Fibroblast of skin of scalp (primary cell): ENCODE data around the gene CFAP161.

ENCODE experiments used
- DNase-seq: peaks from one replicate; pipeline ENCODE4 v3.0.0-alpha.2; 2013

CFAP161 gene

DNA sequence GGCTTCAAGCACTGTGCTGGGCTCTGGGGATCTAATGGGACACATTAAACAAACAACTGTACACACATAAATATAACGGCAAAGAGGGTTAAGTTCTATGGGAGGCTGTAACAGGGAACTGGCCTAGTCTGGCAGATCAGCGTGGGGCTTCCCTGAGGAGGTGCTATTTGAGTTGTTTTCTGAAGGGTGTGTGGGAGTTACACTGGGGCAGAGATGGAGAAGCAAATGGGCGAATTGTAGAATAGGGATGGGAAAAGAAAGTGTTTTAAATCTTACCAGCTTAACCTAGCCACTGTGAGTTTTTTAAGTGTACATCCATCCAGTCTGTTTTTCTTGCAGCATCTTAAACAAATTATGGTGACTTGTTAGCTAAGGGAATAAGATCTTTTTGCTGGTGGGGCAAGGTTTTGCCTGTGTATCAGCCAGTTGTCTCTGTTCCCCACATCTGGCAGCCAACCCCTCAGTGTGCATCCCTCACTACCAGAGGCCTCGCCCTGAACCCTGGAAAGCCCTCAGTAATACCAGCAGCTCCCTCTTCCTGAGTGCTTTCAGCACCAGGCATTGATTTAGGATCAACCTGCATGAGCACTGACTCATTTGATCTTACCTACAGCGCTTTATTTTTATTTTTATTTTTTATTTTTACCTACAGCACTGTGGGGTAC, 51.7 kb downstream of the CFAP161 start:
- no peak for DNase-seq

GRCh38 chr15:81188354-81188753, 54.3 kb downstream of the CFAP161 start:
- no peak for DNase-seq

DNA sequence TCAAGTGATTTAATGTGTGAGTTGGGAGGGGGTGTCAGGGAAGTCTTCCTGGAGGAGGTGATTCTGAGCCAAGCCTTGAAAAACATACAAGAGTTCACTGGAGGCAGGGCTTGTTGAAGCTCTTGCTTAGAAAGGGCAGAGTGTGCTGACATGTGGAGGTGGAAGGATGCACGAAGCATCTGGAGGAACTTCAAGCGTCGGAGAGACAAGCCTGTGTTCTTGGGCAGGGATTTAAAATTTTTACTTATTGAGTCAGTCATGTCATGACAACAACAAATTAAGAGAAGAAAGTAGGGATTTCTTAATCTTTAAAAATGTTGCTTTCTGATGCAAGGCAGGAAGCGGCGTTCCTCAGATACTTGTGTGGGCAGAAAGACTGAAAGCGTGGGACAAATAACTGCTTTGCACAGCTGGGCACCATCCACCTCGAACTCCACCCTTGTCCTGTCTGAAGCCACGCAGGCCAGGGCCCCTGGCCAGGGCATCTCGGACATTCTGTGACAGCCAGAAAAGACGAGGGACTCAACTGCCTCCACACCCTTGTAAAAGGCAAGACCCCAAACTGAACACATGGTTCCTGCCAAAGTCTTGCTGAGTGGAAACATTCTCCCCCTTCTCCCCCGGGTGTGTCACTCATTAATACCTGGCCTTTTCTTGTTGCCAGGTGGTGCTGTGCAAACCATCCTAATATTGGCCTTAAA, 55.7 kb downstream of the CFAP161 start:
- peak; percentile 95 for DNase-seq

- no peak for DNase-seq
Observed at GRCh38 chr15:81190922-81191507, 56.9 kb downstream of the CFAP161 start.

DNA sequence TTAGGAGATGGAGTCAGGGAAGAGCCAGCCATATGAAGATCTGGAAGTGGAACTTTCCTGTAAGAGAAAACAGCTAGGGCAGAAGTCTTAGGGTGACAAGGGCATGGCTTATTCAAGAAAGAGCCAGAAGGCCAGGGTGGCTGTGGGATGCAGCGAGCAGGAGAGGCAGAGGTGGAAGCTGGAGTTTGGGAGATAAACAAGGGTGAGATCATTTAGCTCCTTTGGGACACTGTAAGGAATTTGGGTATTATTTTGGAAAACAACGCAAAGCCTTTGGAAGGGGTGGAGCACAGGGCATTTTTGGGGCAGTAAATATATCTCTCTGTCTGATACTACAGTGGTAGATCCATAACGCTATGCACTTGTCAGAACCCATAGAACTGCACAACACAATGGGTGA, 57.6 kb downstream of the CFAP161 start:
- DNase-seq, result no peak

- DNase-seq, result no peak
Observed at GRCh38 chr15:81194723-81195122, 60.7 kb downstream of the CFAP161 start.

GRCh38 chr15:81195339-81195864, 61.3 kb downstream of the CFAP161 start:
- DNase-seq, result no peak

GRCh38 chr15:81196576-81197254, 62.6 kb downstream of the CFAP161 start, which contains the start of gene IL16:
Gene IL16 (plus strand): TSS chr15:81196879. CDS start chr15:81225400, 28,521 bp downstream.
- no peak for DNase-seq

GRCh38 chr15:81197255-81197630, 63.2 kb downstream of the CFAP161 start:
- no peak for DNase-seq

DNA sequence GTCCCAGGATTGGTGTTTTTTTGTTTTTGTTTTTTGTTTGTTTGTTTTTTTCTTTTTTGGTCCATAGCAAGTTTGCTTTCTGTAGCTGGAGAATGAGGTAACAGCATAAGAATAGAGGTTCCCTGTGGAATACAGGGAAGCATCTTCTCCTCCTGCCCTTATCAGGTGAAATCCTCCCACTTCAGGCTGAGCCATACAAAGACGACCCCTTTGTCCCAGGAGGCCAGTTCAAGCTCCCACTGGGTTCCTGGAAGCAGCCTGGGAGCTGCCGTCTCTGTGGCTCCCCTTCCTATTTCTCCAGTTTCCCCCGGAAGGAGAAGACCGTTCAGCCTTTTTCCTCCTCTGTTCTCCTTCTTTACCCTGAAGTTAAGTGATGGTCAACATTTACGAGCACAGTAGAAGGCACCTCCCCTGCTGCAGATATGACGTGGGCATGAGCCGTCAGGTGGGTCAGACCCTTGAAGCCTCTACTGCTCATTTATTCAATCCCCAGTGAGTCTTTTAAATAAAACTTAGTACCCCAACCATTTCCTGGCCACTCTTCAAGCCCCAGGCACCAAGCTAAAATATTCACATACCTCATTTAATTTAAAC, 63.7 kb downstream of the CFAP161 start:
- DNase-seq, result no peak
